Caco-2 (cell line): Measurements from ENCODE around the gene TMEM236. TPM values are rescaled to one million over a fixed set of nuclear protein-coding genes. Genes with fewer than 3 reads are reported as not detected.

Experiments used
- BruUV-seq: library from RNA; stranded (reverse); fragments of 400-500 nt; replicated peaks from 2 replicates; lab custom pipeline; 2021; lab: Mats Ljungman, UMichigan
- CTCF ChIA-PET: fragments of 300-600 bp; sonication (Branson Sonifier 250); formaldehyde crosslinking; loops from one replicate; lab custom pipeline; 2022; ENCODE audit warnings: antibody characterized with exemption; lab: Charles Lee
- POLR2A ChIA-PET: fragments of 300-600 bp; sonication (Branson Sonifier 250); formaldehyde crosslinking; loops from one replicate; lab custom pipeline; 2022; ENCODE audit warnings: antibody characterized with exemption; lab: Charles Lee
- DNase-seq, 2 experiments: peaks; one replicate each; pipeline versions ENCODE4 v3.0.0 to v3.0.0-alpha.2; 2020 to 2022
- H3K27me3 ChIP-seq: replicated peaks from 2 replicates; pipeline ENCODE4 v1.6.0; 2011; ENCODE audit warnings: low read length; ENCODE audit not compliant: control insufficient read depth, insufficient read depth
- H3K36me3 ChIP-seq: 2 replicates; pipeline ENCODE4 v1.5.1; 2011; ENCODE audit warnings: low read length; ENCODE audit not compliant: control insufficient read depth, insufficient read depth
- H3K4me1 ChIP-seq: fragments of 250-450 bp; sonication (Bioruptor Pico); 2 replicates; pipeline ENCODE4 v1.5.1; 2020; ENCODE audit warnings: mild to moderate bottlenecking
- H3K4me3 ChIP-seq: 2 replicates; pipeline ENCODE4 v1.5.1; 2011; ENCODE audit warnings: low read depth, mild to moderate bottlenecking, control low read depth, low read length
- H3K9me3 ChIP-seq: fragments of 250-450 bp; sonication (Bioruptor Pico); 2 replicates; pipeline ENCODE4 v1.5.1; 2020; ENCODE audit warnings: mild to moderate bottlenecking, moderate library complexity
- H3K27ac Mint-ChIP-seq: one replicate; pipeline ENCODE4 v1.8.0; 2022; ENCODE audit warnings: mixed read lengths; ENCODE audit not compliant: unreplicated experiment
- H3K27me3 Mint-ChIP-seq: one replicate; pipeline ENCODE4 v1.8.0; 2022; ENCODE audit warnings: mixed read lengths; ENCODE audit not compliant: insufficient read depth, unreplicated experiment
- H3K36me3 Mint-ChIP-seq: one replicate; pipeline ENCODE4 v1.8.0; 2022; ENCODE audit warnings: mild to moderate bottlenecking, mixed read lengths; ENCODE audit not compliant: insufficient read depth, unreplicated experiment
- H3K4me1 Mint-ChIP-seq: one replicate; pipeline ENCODE4 v1.8.0; 2022; ENCODE audit warnings: low read depth, mixed read lengths; ENCODE audit not compliant: unreplicated experiment
- H3K4me3 Mint-ChIP-seq: one replicate; pipeline ENCODE4 v1.8.0; 2022; ENCODE audit warnings: mild to moderate bottlenecking, moderate library complexity, mixed read lengths; ENCODE audit not compliant: unreplicated experiment
- H3K9me3 Mint-ChIP-seq: one replicate; pipeline ENCODE4 v1.8.0; 2022; ENCODE audit warnings: mixed read lengths; ENCODE audit not compliant: unreplicated experiment
- intact Hi-C: fragments of 100-400 bp; cut with micrococcal nuclease; formaldehyde crosslinking; loops from one replicate; pipeline ENCODE4 v1.10.0; 2022; ENCODE audit not compliant: unreplicated experiment
- microRNA-seq: library from miRNA; unstranded; fragments of <30 nt; microRNA quantifications from one replicate; pipeline ENCODE4 v1.2.0, GENCODE V29; 2022
- total RNA-seq: library from RNA; stranded (reverse); gene quantifications from 2 replicates; pipeline ENCODE4 v1.2.3, GENCODE V29; 2022
- TF ChIP-seq, protein P1 (sequence below), 2 experiments: fragments of 200-600 bp in 1 of 2; IDR thresholded peaks; 1 replicate in 1 of 2; 2 replicates in 1 of 2; pipeline versions ENCODE4 v1.5.1 to v1.8.0; 2011 to 2022; ENCODE audit warnings: antibody characterized with exemption in 1 of 2, control low read depth in 1 of 2, inconsistent platforms in 1 of 2, low read depth in 1 of 2, low read length in 1 of 2, mild to moderate bottlenecking in 1 of 2, moderate library complexity in 1 of 2; ENCODE audit not compliant: insufficient read depth in 1 of 2, severe bottlenecking in 1 of 2, unreplicated experiment in 1 of 2

The TMEM236 gene
- total RNA-seq, 1 experiment from 2014 or later = 0.64 TPM

DNA sequence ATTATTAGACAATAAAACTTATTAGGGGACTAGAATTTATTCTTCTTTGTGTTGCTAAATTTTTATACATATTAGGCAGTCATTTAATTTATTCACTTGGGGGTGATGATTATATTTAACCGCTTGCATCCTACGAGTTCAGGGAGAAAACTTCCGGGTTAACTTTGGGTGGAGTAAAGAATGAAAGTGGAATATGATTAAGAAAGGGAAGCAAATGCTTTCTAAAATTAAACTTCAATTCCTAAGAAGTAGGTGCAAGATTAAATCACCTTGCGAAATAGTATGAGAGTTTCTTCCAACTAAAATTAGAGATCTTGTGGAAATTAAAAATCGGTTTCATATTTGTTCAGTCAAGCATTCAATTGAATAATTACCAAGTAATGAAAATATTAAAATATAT lies 90.6 kb downstream of the TMEM236 start:
- CTCF ChIA-PET = no interaction called here
- no peak overlapping the region for H3K4me3 ChIP-seq
- H3K36me3 ChIP-seq = no peaks in the 10 kb centered on the region
- Mint-ChIP-seq H3K4me1 (no peaks in the 10 kb centered on the region), H3K9me3 (no peaks in the 10 kb centered on the region), H3K27ac (no peak overlapping the region), H3K36me3 (no peaks in the 10 kb centered on the region), H3K27me3 (peaks cover 6% of the 10 kb centered on the region), H3K4me3 (no peak overlapping the region)
- TF ChIP-seq, protein P1, sequence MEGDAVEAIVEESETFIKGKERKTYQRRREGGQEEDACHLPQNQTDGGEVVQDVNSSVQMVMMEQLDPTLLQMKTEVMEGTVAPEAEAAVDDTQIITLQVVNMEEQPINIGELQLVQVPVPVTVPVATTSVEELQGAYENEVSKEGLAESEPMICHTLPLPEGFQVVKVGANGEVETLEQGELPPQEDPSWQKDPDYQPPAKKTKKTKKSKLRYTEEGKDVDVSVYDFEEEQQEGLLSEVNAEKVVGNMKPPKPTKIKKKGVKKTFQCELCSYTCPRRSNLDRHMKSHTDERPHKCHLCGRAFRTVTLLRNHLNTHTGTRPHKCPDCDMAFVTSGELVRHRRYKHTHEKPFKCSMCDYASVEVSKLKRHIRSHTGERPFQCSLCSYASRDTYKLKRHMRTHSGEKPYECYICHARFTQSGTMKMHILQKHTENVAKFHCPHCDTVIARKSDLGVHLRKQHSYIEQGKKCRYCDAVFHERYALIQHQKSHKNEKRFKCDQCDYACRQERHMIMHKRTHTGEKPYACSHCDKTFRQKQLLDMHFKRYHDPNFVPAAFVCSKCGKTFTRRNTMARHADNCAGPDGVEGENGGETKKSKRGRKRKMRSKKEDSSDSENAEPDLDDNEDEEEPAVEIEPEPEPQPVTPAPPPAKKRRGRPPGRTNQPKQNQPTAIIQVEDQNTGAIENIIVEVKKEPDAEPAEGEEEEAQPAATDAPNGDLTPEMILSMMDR (IDR thresholded peaks at IDR 0.05; ENCODE audit: insufficient read depth in 1 of 2, low read depth in 1 of 2, low read length in 1 of 2, severe bottlenecking in 1 of 2, unreplicated experiment in 1 of 2) = no peak
- no peak for DNase-seq
- intact Hi-C loops = no loop called here
- no peaks in the 10 kb centered on the region for H3K4me1 ChIP-seq
- no peaks in the 10 kb centered on the region for H3K27me3 ChIP-seq
- POLR2A ChIA-PET = no interaction called here
- no TSS peak for BruUV-seq
- no peaks in the 10 kb centered on the region for H3K9me3 ChIP-seq

DNA sequence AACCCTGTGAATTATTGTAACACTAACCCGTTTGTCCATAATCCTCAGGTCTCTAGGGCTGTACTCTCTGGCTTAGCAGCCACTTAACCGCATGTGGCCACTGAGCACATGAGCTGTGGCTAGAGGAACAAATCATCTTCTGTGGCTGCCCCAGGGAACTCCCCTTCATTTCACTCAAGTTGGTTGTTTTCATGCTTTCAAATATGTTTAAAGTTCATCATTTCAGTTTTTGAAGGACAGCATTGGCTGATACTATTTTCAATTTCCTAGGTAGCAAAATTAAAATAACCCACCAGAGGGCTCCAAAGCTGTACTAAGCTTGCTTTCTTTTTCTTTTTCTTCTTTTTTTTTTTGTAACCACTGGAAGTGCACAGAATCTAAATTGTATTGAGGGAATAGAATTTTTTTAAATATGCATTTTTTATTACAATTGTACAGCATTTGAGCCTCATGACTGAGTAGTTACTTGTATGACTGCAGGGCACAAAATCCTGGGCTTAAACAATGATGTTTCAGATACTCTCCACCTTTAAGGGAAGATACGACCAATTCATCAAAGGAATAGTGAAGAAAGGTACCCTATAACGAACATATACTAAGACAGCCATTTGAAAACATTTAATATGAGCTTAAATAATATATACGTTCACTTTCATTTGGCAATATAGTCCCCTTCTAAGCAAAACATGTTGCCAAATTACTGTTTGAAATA lies 95.7 kb downstream of the TMEM236 start:
- BruUV-seq = no TSS peak
- ChIA-PET POLR2A (no interaction called here), CTCF (interaction anchor here (0.6 to 1.9 kb wide), 4 partner anchors 24 to 369 kb away, joined by 3 to 8 read pairs (median 4); no protein-coding TSS in a partner anchor)
- H3K27me3 Mint-ChIP-seq = peaks cover 18% of the 10 kb centered on the region
- TF ChIP-seq, protein P1 (IDR thresholded peaks at IDR 0.05; ENCODE audit: insufficient read depth in 1 of 2, low read depth in 1 of 2, low read length in 1 of 2, severe bottlenecking in 1 of 2, unreplicated experiment in 1 of 2) = peak; percentile 47 to 62
- no peaks in the 10 kb centered on the region for H3K36me3 ChIP-seq
- peaks cover 1% of the 10 kb centered on the region; the same call in 1 of the 2 replicates for H3K27me3 ChIP-seq
- H3K4me1 Mint-ChIP-seq = no peaks in the 10 kb centered on the region
- H3K4me3 ChIP-seq = no peak overlapping the region
- no peaks in the 10 kb centered on the region for H3K9me3 Mint-ChIP-seq
- no peak overlapping the region for H3K4me3 Mint-ChIP-seq
- no peaks in the 10 kb centered on the region for H3K9me3 ChIP-seq
- no peaks in the 10 kb centered on the region for H3K4me1 ChIP-seq
- no peak overlapping the region for H3K27ac Mint-ChIP-seq
- peak in 1 of 2 experiments; percentile 23 for DNase-seq
- no peaks in the 10 kb centered on the region for H3K36me3 Mint-ChIP-seq
- intact Hi-C loops = loop anchor here (1.0 to 2.0 kb wide), 5 partner anchors 240 to 465 kb away; no protein-coding TSS in a partner anchor

DNA sequence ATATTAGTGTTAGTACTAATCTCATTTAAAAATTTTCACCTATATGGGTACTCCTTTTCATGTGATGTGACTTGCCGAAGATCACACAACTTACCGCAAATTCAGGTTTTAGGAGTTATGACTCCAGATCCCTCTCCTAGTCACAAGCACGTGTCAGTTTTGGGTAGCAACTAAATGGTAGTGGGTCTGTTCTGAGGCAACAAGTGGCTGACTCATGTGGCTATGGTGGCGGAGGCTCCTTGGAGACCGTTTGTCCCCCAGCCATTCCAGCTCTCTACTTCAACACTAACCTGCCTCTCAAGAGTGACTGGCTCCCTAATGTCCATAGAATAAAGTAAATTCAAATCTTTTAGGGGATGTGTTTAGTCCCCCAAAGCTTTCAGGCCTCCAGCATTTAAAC lies 96.6 kb downstream of the TMEM236 start:
- Mint-ChIP-seq H3K36me3 (no peaks in the 10 kb centered on the region), H3K4me1 (no peaks in the 10 kb centered on the region), H3K4me3 (no peak overlapping the region), H3K27me3 (peaks cover 18% of the 10 kb centered on the region), H3K9me3 (no peaks in the 10 kb centered on the region), H3K27ac (no peak overlapping the region)
- no peak for DNase-seq
- POLR2A ChIA-PET = no interaction called here
- TF ChIP-seq, protein P1 (IDR thresholded peaks at IDR 0.05; ENCODE audit: insufficient read depth in 1 of 2, low read depth in 1 of 2, low read length in 1 of 2, severe bottlenecking in 1 of 2, unreplicated experiment in 1 of 2) = no peak
- Histone ChIP-seq H3K4me1 (no peaks in the 10 kb centered on the region), H3K4me3 (no peak overlapping the region), H3K9me3 (no peaks in the 10 kb centered on the region), H3K36me3 (no peaks in the 10 kb centered on the region), H3K27me3 (peaks cover 1% of the 10 kb centered on the region; the same call in 1 of the 2 replicates)
- intact Hi-C loops = no loop called here
- BruUV-seq = no TSS peak
- CTCF ChIA-PET = no interaction called here

Small RNA genes lying within 50 kb of the gene (microRNA-seq; reads per million reads assigned to microRNA genes)
- gene MIR511 = not detected

Other genes starting within 250 kb of the TMEM236 start
- 37.2 and 47.8 TPM in 2 replicates for gene HACD1, start 134.8 kb upstream of the TMEM236 start, total RNA-seq
- 51.9 and 59.1 TPM in 2 replicates for gene STAM, start 108.0 kb upstream of the TMEM236 start, total RNA-seq
- 0.05 TPM in 2 replicates for gene MRC1, start 57.1 kb downstream of the TMEM236 start, total RNA-seq
- gene SLC39A12, start 199.7 kb downstream of the TMEM236 start, total RNA-seq = not detected in 2 replicates